ENCODE data around the gene MYO6.

The MYO6 gene

DNA sequence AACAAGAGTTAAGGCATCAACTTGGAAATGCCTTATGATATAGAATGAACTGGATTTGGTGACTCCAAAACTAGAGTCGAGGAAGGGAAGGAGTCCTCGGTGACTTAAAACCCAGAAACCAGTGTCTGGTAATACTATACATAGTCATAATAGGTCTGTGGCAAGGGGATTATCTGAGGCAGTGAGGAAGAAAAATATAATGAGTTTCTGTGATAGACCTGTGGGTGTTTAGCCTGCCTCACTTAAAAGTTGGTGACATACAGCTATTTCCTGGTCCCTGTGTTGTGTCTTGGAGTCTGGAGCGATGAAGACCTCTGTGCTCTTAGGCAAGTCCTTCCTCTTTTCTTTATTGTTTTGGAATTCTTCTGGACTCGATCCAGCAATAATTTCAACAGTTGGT, 5.1 kb upstream of the MYO6 start:
- Histone ChIP-seq H3K4me3 (ENCODE audit: low read length) (no peak overlapping the region), H3K79me2 (ENCODE audit: low read length) (no peaks in the 10 kb centered on the region), H3K9me3 (ENCODE audit: insufficient read depth, low read length) (no peaks in the 10 kb centered on the region), H3K36me3 (replicated peaks; ENCODE audit: low read depth, low read length) (no peaks in the 10 kb centered on the region), H2AFZ (ENCODE audit: low read depth, low read length) (no peak overlapping the region), H3K27ac (ENCODE audit: low read length) (no peak overlapping the region), H3K4me1 (ENCODE audit: low read length) (peaks cover 21% of the 10 kb centered on the region), H3K9ac (ENCODE audit: low read length) (no peak overlapping the region), H3K27me3 (ENCODE audit: low read depth, low read length) (peaks cover 29% of the 10 kb centered on the region), H3K4me2 (ENCODE audit: low read length) (no peak overlapping the region), H4K20me1 (ENCODE audit: insufficient read depth, low read length) (no peaks in the 10 kb centered on the region)
- no peak for TF ChIP-seq EZH2phosphoT487 (IDR thresholded peaks at IDR 0.05; ENCODE audit: low read depth)
- TF ChIP-seq, protein P1, sequence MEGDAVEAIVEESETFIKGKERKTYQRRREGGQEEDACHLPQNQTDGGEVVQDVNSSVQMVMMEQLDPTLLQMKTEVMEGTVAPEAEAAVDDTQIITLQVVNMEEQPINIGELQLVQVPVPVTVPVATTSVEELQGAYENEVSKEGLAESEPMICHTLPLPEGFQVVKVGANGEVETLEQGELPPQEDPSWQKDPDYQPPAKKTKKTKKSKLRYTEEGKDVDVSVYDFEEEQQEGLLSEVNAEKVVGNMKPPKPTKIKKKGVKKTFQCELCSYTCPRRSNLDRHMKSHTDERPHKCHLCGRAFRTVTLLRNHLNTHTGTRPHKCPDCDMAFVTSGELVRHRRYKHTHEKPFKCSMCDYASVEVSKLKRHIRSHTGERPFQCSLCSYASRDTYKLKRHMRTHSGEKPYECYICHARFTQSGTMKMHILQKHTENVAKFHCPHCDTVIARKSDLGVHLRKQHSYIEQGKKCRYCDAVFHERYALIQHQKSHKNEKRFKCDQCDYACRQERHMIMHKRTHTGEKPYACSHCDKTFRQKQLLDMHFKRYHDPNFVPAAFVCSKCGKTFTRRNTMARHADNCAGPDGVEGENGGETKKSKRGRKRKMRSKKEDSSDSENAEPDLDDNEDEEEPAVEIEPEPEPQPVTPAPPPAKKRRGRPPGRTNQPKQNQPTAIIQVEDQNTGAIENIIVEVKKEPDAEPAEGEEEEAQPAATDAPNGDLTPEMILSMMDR (IDR thresholded peaks at IDR 0.05; ENCODE audit: low read depth, low read length), result no peak

DNA sequence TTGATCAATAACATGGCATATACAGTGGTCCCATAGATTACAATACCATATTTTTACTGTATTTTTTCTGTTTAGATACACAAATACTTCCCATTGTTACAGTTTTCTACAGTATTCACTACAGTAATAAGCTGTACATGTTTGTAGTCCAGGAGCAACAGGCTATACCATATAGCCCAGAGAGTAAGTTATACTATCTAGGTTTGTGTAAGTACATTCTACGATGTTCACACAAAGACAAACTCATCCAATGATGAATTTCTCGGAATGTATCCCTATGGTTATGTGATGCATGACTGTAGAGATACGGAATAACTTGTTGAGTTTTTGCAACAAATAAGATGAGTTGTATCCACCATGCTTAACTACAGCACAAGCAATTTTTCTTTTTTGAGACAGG, 3.6 kb upstream of the MYO6 start:
- Histone ChIP-seq H3K79me2 (ENCODE audit: low read length) (no peaks in the 10 kb centered on the region), H3K27ac (ENCODE audit: low read length) (no peak overlapping the region), H3K9ac (ENCODE audit: low read length) (no peak overlapping the region), H4K20me1 (ENCODE audit: insufficient read depth, low read length) (no peaks in the 10 kb centered on the region), H3K4me2 (ENCODE audit: low read length) (no peak overlapping the region), H3K9me3 (ENCODE audit: insufficient read depth, low read length) (no peaks in the 10 kb centered on the region), H3K27me3 (ENCODE audit: low read depth, low read length) (peaks cover 33% of the 10 kb centered on the region), H3K4me1 (ENCODE audit: low read length) (peaks cover 21% of the 10 kb centered on the region), H3K36me3 (replicated peaks; ENCODE audit: low read depth, low read length) (no peaks in the 10 kb centered on the region), H3K4me3 (ENCODE audit: low read length) (no peak overlapping the region), H2AFZ (ENCODE audit: low read depth, low read length) (no peak overlapping the region)
- no peak for TF ChIP-seq EZH2phosphoT487 (IDR thresholded peaks at IDR 0.05; ENCODE audit: low read depth)
- TF ChIP-seq, protein P1 (IDR thresholded peaks at IDR 0.05; ENCODE audit: low read depth, low read length), result no peak

DNA sequence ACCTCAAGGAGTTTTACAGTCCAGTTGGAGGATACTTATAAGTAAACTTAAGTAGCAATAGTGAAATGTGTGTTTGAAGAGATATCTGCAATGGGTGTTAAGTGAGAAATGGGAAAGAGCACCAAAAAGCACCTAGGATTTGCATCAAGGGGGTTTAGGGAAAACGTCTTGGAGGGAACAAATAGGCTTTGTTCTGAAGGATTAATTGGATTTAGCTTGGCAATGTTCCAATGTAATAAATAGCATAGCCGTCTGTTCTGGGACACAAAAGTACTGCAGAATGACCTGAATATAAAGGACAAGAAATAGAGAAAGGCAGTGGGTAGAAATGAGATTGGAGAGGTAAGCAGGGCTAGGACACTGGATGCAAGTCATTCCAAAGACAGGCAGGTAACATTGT, 2.8 kb upstream of the MYO6 start:
- Histone ChIP-seq H3K9ac (ENCODE audit: low read length) (no peak overlapping the region), H3K79me2 (ENCODE audit: low read length) (no peaks in the 10 kb centered on the region), H3K4me2 (ENCODE audit: low read length) (no peak overlapping the region), H2AFZ (ENCODE audit: low read depth, low read length) (no peak overlapping the region), H3K27me3 (ENCODE audit: low read depth, low read length) (peaks cover 33% of the 10 kb centered on the region), H4K20me1 (ENCODE audit: insufficient read depth, low read length) (no peaks in the 10 kb centered on the region), H3K36me3 (replicated peaks; ENCODE audit: low read depth, low read length) (no peaks in the 10 kb centered on the region), H3K9me3 (ENCODE audit: insufficient read depth, low read length) (no peaks in the 10 kb centered on the region), H3K4me3 (ENCODE audit: low read length) (no peak overlapping the region), H3K27ac (ENCODE audit: low read length) (no peak overlapping the region), H3K4me1 (ENCODE audit: low read length) (peaks cover 21% of the 10 kb centered on the region)
- TF ChIP-seq EZH2phosphoT487 (IDR thresholded peaks at IDR 0.05; ENCODE audit: low read depth), result no peak
- TF ChIP-seq, protein P1 (IDR thresholded peaks at IDR 0.05; ENCODE audit: low read depth, low read length), result no peak

DNA sequence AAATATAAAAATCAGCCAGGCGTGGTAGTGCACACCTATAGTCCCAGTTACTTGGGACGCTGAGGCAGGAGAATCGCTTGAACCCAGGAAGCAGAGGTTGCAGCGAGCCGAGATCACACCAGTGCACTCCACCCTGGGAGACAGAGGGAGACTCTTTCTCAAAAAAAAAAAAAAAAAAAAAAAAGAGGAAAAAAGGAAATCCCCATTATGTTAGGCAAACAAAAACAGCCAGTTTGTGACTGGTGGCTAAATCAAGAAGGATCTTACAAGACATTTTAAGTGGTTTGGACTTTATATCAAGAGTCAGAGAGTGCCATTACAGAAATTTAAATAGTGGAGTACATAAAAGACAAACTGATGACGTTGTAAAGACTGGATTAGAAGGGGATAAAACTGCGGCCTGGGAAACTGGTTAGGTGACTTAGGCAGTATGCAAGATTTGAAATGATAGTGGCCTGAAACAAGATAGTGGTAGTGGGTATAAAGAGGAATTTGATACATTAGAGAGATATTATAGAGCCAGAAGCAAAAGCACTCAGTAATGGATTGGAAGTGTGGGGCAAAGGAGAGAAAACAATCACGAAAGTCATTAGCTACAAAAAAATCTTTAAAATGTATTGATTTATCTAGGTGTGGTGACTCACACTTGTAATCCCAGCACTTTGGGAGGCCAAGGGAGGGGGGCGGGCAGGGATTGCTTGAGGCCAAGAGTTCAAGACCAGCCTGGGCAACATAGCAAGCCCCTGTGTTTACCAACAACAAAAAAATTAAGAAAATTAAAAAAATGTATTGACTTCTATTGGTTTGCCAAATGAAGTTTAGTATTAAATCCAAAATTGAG, 1.7 kb upstream of the MYO6 start:
- no peak for TF ChIP-seq EZH2phosphoT487 (IDR thresholded peaks at IDR 0.05; ENCODE audit: low read depth)
- TF ChIP-seq, protein P1 (IDR thresholded peaks at IDR 0.05; ENCODE audit: low read depth, low read length), result no peak
- H4K20me1 ChIP-seq (ENCODE audit: insufficient read depth, low read length), result no peaks in the 10 kb centered on the region
- no peak overlapping the region for H2AFZ ChIP-seq (ENCODE audit: low read depth, low read length)
- peaks cover 33% of the 10 kb centered on the region for H3K27me3 ChIP-seq (ENCODE audit: low read depth, low read length)
- H3K36me3 ChIP-seq (replicated peaks; ENCODE audit: low read depth, low read length), result no peaks in the 10 kb centered on the region
- peak overlapping the region; percentile 81; the same call in 1 of the 2 replicates for H3K4me3 ChIP-seq (ENCODE audit: low read length)
- peak overlapping the region; percentile 95 for H3K4me2 ChIP-seq (ENCODE audit: low read length)
- H3K9ac ChIP-seq (ENCODE audit: low read length), result no peak overlapping the region
- no peaks in the 10 kb centered on the region for H3K79me2 ChIP-seq (ENCODE audit: low read length)
- H3K4me1 ChIP-seq (ENCODE audit: low read length), result peaks cover 21% of the 10 kb centered on the region
- H3K9me3 ChIP-seq (ENCODE audit: insufficient read depth, low read length), result no peaks in the 10 kb centered on the region
- H3K27ac ChIP-seq (ENCODE audit: low read length), result no peak overlapping the region
